HCT116 (cell line): ENCODE measurements around the gene MYBPHL.

Source experiments
- EGR1 ChIP-seq: IDR thresholded peaks from 2 replicates; pipeline ENCODE4 v1.6.1; 2012; ENCODE audit warnings: low read depth
- EZH2 ChIP-seq: fragments of 200-600 bp; sonication (generic); IDR thresholded peaks from 2 replicates; pipeline ENCODE4 v1.6.1; 2017; ENCODE audit warnings: antibody characterized with exemption, mixed run types
- POLR2AphosphoS5 ChIP-seq: IDR thresholded peaks from 2 replicates; pipeline ENCODE4 v1.6.1; 2011; ENCODE audit warnings: mild to moderate bottlenecking, low read depth, low read length, moderate library complexity
- SIN3A ChIP-seq: IDR thresholded peaks from 2 replicates; pipeline ENCODE4 v1.6.1; 2012; ENCODE audit warnings: low read depth
- SP1 ChIP-seq: IDR thresholded peaks from 2 replicates; pipeline ENCODE4 v1.6.1; 2012; ENCODE audit warnings: low read depth
- TF ChIP-seq, protein P1 (sequence below), 3 experiments: fragments of 200-600 bp in 1 of 3; sonication (generic) in 1 of 3; IDR thresholded peaks in 2 of 3; conservative IDR thresholded peaks in 1 of 3; 2 replicates each; pipeline ENCODE4 v1.5.1; 2012 to 2017; ENCODE audit warnings: low read depth in 2 of 3, low read length in 2 of 3, antibody characterized with exemption in 1 of 3, borderline replicate concordance in 1 of 3, control low read depth in 1 of 3, mild to moderate bottlenecking in 1 of 3, mixed read lengths in 1 of 3, mixed run types in 1 of 3, moderate library complexity in 1 of 3; ENCODE audit not compliant: insufficient read depth in 1 of 3

GRCh38 chr1:109331113-109331512 lies 24.3 kb upstream of the MYBPHL start:
- TF ChIP-seq EZH2: no peak
- no peak for TF ChIP-seq SIN3A
- TF ChIP-seq, protein P1, sequence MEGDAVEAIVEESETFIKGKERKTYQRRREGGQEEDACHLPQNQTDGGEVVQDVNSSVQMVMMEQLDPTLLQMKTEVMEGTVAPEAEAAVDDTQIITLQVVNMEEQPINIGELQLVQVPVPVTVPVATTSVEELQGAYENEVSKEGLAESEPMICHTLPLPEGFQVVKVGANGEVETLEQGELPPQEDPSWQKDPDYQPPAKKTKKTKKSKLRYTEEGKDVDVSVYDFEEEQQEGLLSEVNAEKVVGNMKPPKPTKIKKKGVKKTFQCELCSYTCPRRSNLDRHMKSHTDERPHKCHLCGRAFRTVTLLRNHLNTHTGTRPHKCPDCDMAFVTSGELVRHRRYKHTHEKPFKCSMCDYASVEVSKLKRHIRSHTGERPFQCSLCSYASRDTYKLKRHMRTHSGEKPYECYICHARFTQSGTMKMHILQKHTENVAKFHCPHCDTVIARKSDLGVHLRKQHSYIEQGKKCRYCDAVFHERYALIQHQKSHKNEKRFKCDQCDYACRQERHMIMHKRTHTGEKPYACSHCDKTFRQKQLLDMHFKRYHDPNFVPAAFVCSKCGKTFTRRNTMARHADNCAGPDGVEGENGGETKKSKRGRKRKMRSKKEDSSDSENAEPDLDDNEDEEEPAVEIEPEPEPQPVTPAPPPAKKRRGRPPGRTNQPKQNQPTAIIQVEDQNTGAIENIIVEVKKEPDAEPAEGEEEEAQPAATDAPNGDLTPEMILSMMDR (IDR thresholded peaks at IDR 0.05 in 2 of 3, conservative IDR thresholded peaks at IDR 0.05 in 1 of 3; ENCODE audit: borderline replicate concordance in 1 of 3, insufficient read depth in 1 of 3, low read depth in 2 of 3, low read length in 2 of 3): no peak
- TF ChIP-seq SP1: no peak
- no peak for TF ChIP-seq EGR1
- no peak for TF ChIP-seq POLR2AphosphoS5
